ENCODE results near the gene CDC42EP1. TPM values are rescaled to one million over a fixed set of nuclear protein-coding genes. Genes with fewer than 3 reads are reported as not detected.

CDC42EP1 gene
- polyA plus RNA-seq, 1 of the 3 experiments (the other 2 are of a cell fraction): 24.9 TPM

- peaks cover 39% of the 10 kb centered on the region for H3K79me2 ChIP-seq (ENCODE audit: insufficient read depth)
- no peaks in the 10 kb centered on the region for H3K36me3 ChIP-seq (replicated peaks in 1 of 2; ENCODE audit: control insufficient read depth in 1 of 2, insufficient read depth in 2 of 2, low read length in 1 of 2)
- no peaks in the 10 kb centered on the region for H3K9me3 ChIP-seq
- ChIA-PET POLR2A (no interaction called here), CTCF (interaction anchor here (1.0 to 20.5 kb wide), 3 partner anchors 8 to 48 kb away, joined by 3 to 647 read pairs (median 45); no protein-coding TSS in a partner anchor)
- peaks cover 10 to 27% of the 10 kb centered on the region in 2 experiments; a peak in 3 of 4 replicates for H3K4me1 ChIP-seq (ENCODE audit: control insufficient read depth in 1 of 2, insufficient read depth in 2 of 2, low read depth in 1 of 2, low read length in 1 of 2)
- H3K4me3 ChIP-seq (ENCODE audit: low read depth in 2 of 2, low read length in 1 of 2): no peak overlapping the region
- H3K27ac ChIP-seq (ENCODE audit: low read depth in 2 of 2, low read length in 1 of 2): no peak overlapping the region
- H3K9me2 ChIP-seq: no peaks in the 10 kb centered on the region
- H3K9ac ChIP-seq: no peak overlapping the region
- peaks cover 43% of the 10 kb centered on the region for H3F3A ChIP-seq (replicated peaks; ENCODE audit: insufficient read depth)
- H2AFZ ChIP-seq (ENCODE audit: low read depth): no peak overlapping the region
- 92% methylated on average over 5 of the region's 6 CpGs for WGBS (ENCODE audit: low lambda C conversion rate)
- no peaks in the 10 kb centered on the region for H3K27me3 ChIP-seq (ENCODE audit: insufficient read depth)
- peaks cover 24% of the 10 kb centered on the region for H4K20me1 ChIP-seq (ENCODE audit: insufficient read depth)
- no peak for TF ChIP-seq GABPA (IDR thresholded peaks at IDR 0.05; ENCODE audit: low read depth)
- no peak for TF ChIP-seq RCOR1 (IDR thresholded peaks at IDR 0.05; ENCODE audit: low read length)
- no peak for TF ChIP-seq IRF3 (IDR thresholded peaks at IDR 0.05; ENCODE audit: low read depth, low read length)
- no peak for DNase-seq
- peak overlapping the region; percentile 42; the same call in 1 of the 2 replicates for H3K4me2 ChIP-seq
Observed at GRCh38 chr22:37559521-37559900, 769 bp upstream of the CDC42EP1 start.

GRCh38 chr22:37560608-37561211 lies 430 bp downstream of the CDC42EP1 start:
- ChIA-PET POLR2A (interaction anchor here (1.3 kb wide), 1 partner anchor 12 kb away, joined by 4 read pairs; no protein-coding TSS in a partner anchor), CTCF (interaction anchor here (0.7 to 20.5 kb wide), 22 partner anchors 9 to 301 kb away, joined by 3 to 647 read pairs (median 5); partner anchors contain the start of genes CARD10, ELFN2 and MFNG)
- Histone ChIP-seq H3K36me3 (replicated peaks in 1 of 2; ENCODE audit: control insufficient read depth in 1 of 2, insufficient read depth in 2 of 2, low read length in 1 of 2) (peaks cover 0 to 1% of the 10 kb centered on the region in 2 experiments), H3K9ac (peak overlapping the region; percentile 98), H3K9me2 (no peaks in the 10 kb centered on the region), H3K4me3 (ENCODE audit: low read depth in 2 of 2, low read length in 1 of 2) (peak overlapping the region; percentile 56 to 75), H3K4me1 (ENCODE audit: control insufficient read depth in 1 of 2, insufficient read depth in 2 of 2, low read depth in 1 of 2, low read length in 1 of 2) (peaks cover 10 to 28% of the 10 kb centered on the region in 2 experiments; a peak in 3 of 4 replicates), H3K4me2 (peak overlapping the region; percentile 99), H2AFZ (ENCODE audit: low read depth) (no peak overlapping the region), H3F3A (replicated peaks; ENCODE audit: insufficient read depth) (peaks cover 47% of the 10 kb centered on the region), H3K27me3 (ENCODE audit: insufficient read depth) (no peaks in the 10 kb centered on the region), H3K9me3 (no peaks in the 10 kb centered on the region), H4K20me1 (ENCODE audit: insufficient read depth) (peaks cover 36% of the 10 kb centered on the region), H3K79me2 (ENCODE audit: insufficient read depth) (peaks cover 51% of the 10 kb centered on the region), H3K27ac (ENCODE audit: low read depth in 2 of 2, low read length in 1 of 2) (peak overlapping the region in 1 of 2 experiments; percentile 96; a peak in 2 of 4 replicates)
- TF ChIP-seq RCOR1 (IDR thresholded peaks at IDR 0.05; ENCODE audit: low read length) (no peak), FOSL2 (IDR thresholded peaks at IDR 0.05; ENCODE audit: borderline replicate concordance, low read depth) (no peak), TEAD4 (IDR thresholded peaks at IDR 0.05; ENCODE audit: borderline replicate concordance, insufficient read depth) (peak; percentile 84; the same call in 1 of the 2 replicates), MEF2A (IDR thresholded peaks at IDR 0.05; ENCODE audit: borderline replicate concordance, low read depth) (no peak), CHD2 (IDR thresholded peaks at IDR 0.05; ENCODE audit: low read length, partially characterized antibody) (no peak), PBX3 (IDR thresholded peaks at IDR 0.05) (peak; percentile 79), NRF1 (IDR thresholded peaks at IDR 0.05; ENCODE audit: low read depth, low read length) (no peak), TAF1 (IDR thresholded peaks at IDR 0.05; ENCODE audit: borderline replicate concordance, low read depth, low read length) (0 out of 2 replicates have a peak, but pooled peaks have one; percentile 17), EP300 (IDR thresholded peaks at IDR 0.05; ENCODE audit: borderline replicate concordance in 1 of 2, low read depth in 1 of 2, low read length in 1 of 2) (0 out of 4 replicates have a peak, but pooled peaks of 1 of the 2 experiments have one; percentile 20), POLR2AphosphoS5 (IDR thresholded peaks at IDR 0.05; ENCODE audit: low read depth, low read length) (no peak; the same call in 1 of the 2 replicates), EZH2phosphoT487 (IDR thresholded peaks at IDR 0.05; ENCODE audit: borderline replicate concordance, low read depth) (no peak), MAX (IDR thresholded peaks at IDR 0.05; ENCODE audit: low read depth) (peak; percentile 65; the same call in 1 of the 2 replicates)
- peak; percentile 65 for DNase-seq
- 1% methylated on average over 24 of the region's 72 CpGs for WGBS (ENCODE audit: low lambda C conversion rate)

All from SK-N-SH (cell line).